RWPE2 (cell line): ENCODE results near the gene WIF1.

Experiments
- ATAC-seq: fragments of 200-7000 bp; cut with Tn5 transposase; 3 replicates; pipeline ENCODE4 v1.9.1; 2021; ENCODE audit warnings: low read depth
- DNase-seq: peaks from one replicate; pipeline ENCODE4 v3.0.0-alpha.2; 2020; ENCODE audit warnings: low spot score
- H3K27ac ChIP-seq: fragments of 450-650 bp; 2 replicates; pipeline ENCODE4 v1.5.1; 2017; ENCODE audit warnings: mild to moderate bottlenecking; ENCODE audit not compliant: poor library complexity, severe bottlenecking
- H3K27me3 ChIP-seq: fragments of 250-450 bp; sonication (Bioruptor Pico); 2 replicates; pipeline ENCODE4 v1.5.1; 2021; ENCODE audit warnings: mild to moderate bottlenecking, moderate library complexity; ENCODE audit not compliant: insufficient read depth, poor library complexity, severe bottlenecking
- H3K36me3 ChIP-seq: fragments of 250-450 bp; sonication (Bioruptor Pico); 2 replicates; pipeline ENCODE4 v1.5.1; 2020; ENCODE audit warnings: low read depth, mild to moderate bottlenecking, moderate library complexity
- H3K4me1 ChIP-seq: fragments of 250-450 bp; sonication (Bioruptor Pico); 2 replicates; pipeline ENCODE4 v1.5.1; 2021; ENCODE audit warnings: mild to moderate bottlenecking, moderate library complexity; ENCODE audit not compliant: insufficient read depth, poor library complexity, severe bottlenecking
- H3K4me3 ChIP-seq: fragments of 250-450 bp; sonication (Bioruptor Pico); 2 replicates; pipeline ENCODE4 v1.5.1; 2021; ENCODE audit warnings: mild to moderate bottlenecking, moderate library complexity; ENCODE audit not compliant: severe bottlenecking
- H3K9me3 ChIP-seq: fragments of 250-450 bp; sonication (Bioruptor Pico); 2 replicates; pipeline ENCODE4 v1.5.1; 2021; ENCODE audit warnings: mild to moderate bottlenecking, moderate library complexity; ENCODE audit not compliant: severe bottlenecking
- CTCF ChIP-seq: fragments of 450-650 bp; IDR thresholded peaks from one replicate; pipeline ENCODE4 v1.5.1; 2017; ENCODE audit warnings: mild to moderate bottlenecking, moderate library complexity; ENCODE audit not compliant: poor library complexity, severe bottlenecking

Gene WIF1

GRCh38 chr12:65093606-65094005 lies 27.5 kb downstream of the WIF1 start:
- DNase-seq (no peak), ATAC-seq (no peak)
- Histone ChIP-seq H3K4me3 (no peak overlapping the region), H3K36me3 (no peaks in the 10 kb centered on the region), H3K9me3 (no peaks in the 10 kb centered on the region), H3K27me3 (no peaks in the 10 kb centered on the region), H3K4me1 (no peaks in the 10 kb centered on the region), H3K27ac (no peak overlapping the region)
- TF ChIP-seq CTCF = no peak

GRCh38 chr12:65090461-65090860 lies 30.6 kb downstream of the WIF1 start:
- no peak for TF ChIP-seq CTCF
- H3K27me3 ChIP-seq = no peaks in the 10 kb centered on the region

GRCh38 chr12:65086236-65086635 lies 34.9 kb downstream of the WIF1 start:
- Histone ChIP-seq H3K4me1 (no peaks in the 10 kb centered on the region), H3K27ac (no peak overlapping the region), H3K9me3 (no peaks in the 10 kb centered on the region), H3K36me3 (no peaks in the 10 kb centered on the region), H3K27me3 (no peaks in the 10 kb centered on the region), H3K4me3 (no peak overlapping the region)
- DNase-seq (no peak), ATAC-seq (no peak)
- no peak for TF ChIP-seq CTCF

More at GRCh38 chr12:65090461-65090860, 30.6 kb downstream of the WIF1 start:
- Histone ChIP-seq H3K27ac (no peak overlapping the region), H3K9me3 (no peaks in the 10 kb centered on the region), H3K4me1 (no peaks in the 10 kb centered on the region), H3K4me3 (no peak overlapping the region), H3K36me3 (no peaks in the 10 kb centered on the region)
- no peak for DNase-seq
- ATAC-seq = no peak

- Histone ChIP-seq H3K9me3 (no peaks in the 10 kb centered on the region), H3K27me3 (no peaks in the 10 kb centered on the region), H3K27ac (no peak overlapping the region), H3K4me3 (no peak overlapping the region), H3K4me1 (no peaks in the 10 kb centered on the region), H3K36me3 (no peaks in the 10 kb centered on the region)
- DNase-seq = no peak
- no peak for TF ChIP-seq CTCF
- ATAC-seq = no peak
Observed at GRCh38 chr12:65084579-65084978, 36.5 kb downstream of the WIF1 start.

- Histone ChIP-seq H3K4me3 (no peak overlapping the region), H3K9me3 (no peaks in the 10 kb centered on the region), H3K36me3 (no peaks in the 10 kb centered on the region), H3K27ac (no peak overlapping the region), H3K27me3 (no peaks in the 10 kb centered on the region), H3K4me1 (no peaks in the 10 kb centered on the region)
- ATAC-seq (no peak), DNase-seq (no peak)
- TF ChIP-seq CTCF = no peak
Observed at GRCh38 chr12:65083581-65083980, 37.5 kb downstream of the WIF1 start.
